SK-N-SH (cell line): ENCODE measurements around the gene ITM2C. TPM values are rescaled to one million over a fixed set of nuclear protein-coding genes. Genes with fewer than 3 reads are reported as not detected.
A peak's percentile ranks its signal among the peaks of the same experiment; 100 is the strongest.

Source experiments
- CTCF ChIA-PET: fragments of 300-600, 350-600 bp; formaldehyde crosslinking; extraction: SDS; loops from one replicate; lab custom pipeline; 2021; lab: Yijun Ruan, JAX
- POLR2A ChIA-PET: fragments of 350-600 bp; sonication (Branson Sonifier 250); formaldehyde crosslinking; extraction: SDS; loops from one replicate; lab custom pipeline; 2020; ENCODE audit warnings: antibody characterized with exemption, inconsistent platforms; lab: Yijun Ruan, JAX
- DNase-seq: peaks from one replicate; pipeline ENCODE4 v3.0.0; 2012
- H2AFZ ChIP-seq: fragments of 200-600 bp; sonication (generic); 2 replicates; pipeline ENCODE4 v1.8.1; 2016; ENCODE audit warnings: antibody characterized with exemption, mild to moderate bottlenecking, low read depth
- H3F3A ChIP-seq: fragments of 200-600 bp; sonication (generic); replicated peaks from 2 replicates; pipeline ENCODE3; 2016; ENCODE audit warnings: antibody characterized with exemption, mild to moderate bottlenecking; ENCODE audit not compliant: insufficient read depth
- H3K27ac ChIP-seq, 2 experiments: fragments of 200-500 bp in 1 of 2; fragments of 200-600 bp in 1 of 2; sonication (Bioruptor generic) in 1 of 2; sonication (generic), shearing (Covaris generic) in 1 of 2; 2 replicates each; pipeline versions ENCODE4 v1.5.1 to v1.6.1; 2014 to 2016; ENCODE audit warnings: low read depth in 2 of 2, inconsistent platforms in 1 of 2, low read length in 1 of 2, mild to moderate bottlenecking in 1 of 2, mixed read lengths in 1 of 2
- H3K27me3 ChIP-seq: fragments of 200-600 bp; sonication (generic), shearing (Covaris generic); 2 replicates; pipeline ENCODE4 v1.6.1; 2016; ENCODE audit warnings: mixed run types; ENCODE audit not compliant: insufficient read depth
- H3K36me3 ChIP-seq, 2 experiments: fragments of 200-500 bp in 1 of 2; fragments of 200-600 bp in 1 of 2; sonication (Bioruptor generic) in 1 of 2; sonication (generic) in 1 of 2; replicated peaks in 1 of 2; 2 replicates each; pipeline versions ENCODE3 to v1.5.1; 2014 to 2016; ENCODE audit warnings: low read length in 1 of 2, mild to moderate bottlenecking in 1 of 2; ENCODE audit not compliant: insufficient read depth in 2 of 2, control insufficient read depth in 1 of 2
- H3K4me1 ChIP-seq, 2 experiments: fragments of 200-500 bp in 1 of 2; fragments of 200-600 bp in 1 of 2; sonication (Bioruptor generic) in 1 of 2; sonication (generic), shearing (Covaris generic) in 1 of 2; 2 replicates each; pipeline versions ENCODE4 v1.5.1 to v1.6.1; 2014 to 2016; ENCODE audit warnings: low read depth in 1 of 2, low read length in 1 of 2, mixed run types in 1 of 2; ENCODE audit not compliant: insufficient read depth in 2 of 2, control insufficient read depth in 1 of 2
- H3K4me2 ChIP-seq: fragments of 200-600 bp; sonication (generic), shearing (Covaris generic); 2 replicates; pipeline ENCODE4 v1.6.1; 2017; ENCODE audit warnings: mixed run types
- H3K4me3 ChIP-seq, 2 experiments: fragments of 200-500 bp in 1 of 2; fragments of 200-600 bp in 1 of 2; sonication (Bioruptor generic) in 1 of 2; sonication (generic), shearing (Covaris generic) in 1 of 2; 2 replicates each; pipeline versions ENCODE4 v1.5.1 to v1.8.1; 2014 to 2016; ENCODE audit warnings: low read depth in 2 of 2, inconsistent platforms in 1 of 2, low read length in 1 of 2, mild to moderate bottlenecking in 1 of 2, mixed read lengths in 1 of 2, moderate library complexity in 1 of 2
- H3K79me2 ChIP-seq: fragments of 200-600 bp; sonication (generic); 2 replicates; pipeline ENCODE4 v1.8.1; 2017; ENCODE audit warnings: mild to moderate bottlenecking; ENCODE audit not compliant: insufficient read depth
- H3K9ac ChIP-seq: fragments of 200-600 bp; sonication (generic); 2 replicates; pipeline ENCODE4 v1.6.1; 2017; ENCODE audit warnings: mixed run types
- H3K9me2 ChIP-seq: fragments of 200-600 bp; sonication (generic); 2 replicates; pipeline ENCODE4 v1.6.1; 2017; ENCODE audit warnings: mixed run types
- H3K9me3 ChIP-seq: fragments of 200-600 bp; sonication (generic); 2 replicates; pipeline ENCODE4 v1.6.1; 2017; ENCODE audit warnings: mixed run types, mild to moderate bottlenecking, moderate library complexity
- H4K20me1 ChIP-seq: fragments of 200-600 bp; sonication (generic); 2 replicates; pipeline ENCODE4 v1.6.1; 2017; ENCODE audit warnings: mild to moderate bottlenecking, mixed run types; ENCODE audit not compliant: insufficient read depth
- CHD2 ChIP-seq: fragments of 150-350 bp; IDR thresholded peaks from 2 replicates; pipeline ENCODE4 v1.6.1; 2018; ENCODE audit warnings: low read length; ENCODE audit not compliant: partially characterized antibody
- CTCF ChIP-seq: fragments of 200-600 bp; sonication (generic); IDR thresholded peaks from 2 replicates; pipeline ENCODE4 v1.6.1; 2017; ENCODE audit warnings: antibody characterized with exemption, mild to moderate bottlenecking, moderate library complexity
- EP300 ChIP-seq, 2 experiments: IDR thresholded peaks; 2 replicates each; pipeline versions ENCODE4 v1.4.0 to v1.6.1; 2012; ENCODE audit warnings: borderline replicate concordance in 1 of 2, low read depth in 1 of 2, low read length in 1 of 2
- FOSL2 ChIP-seq: IDR thresholded peaks from 2 replicates; pipeline ENCODE4 v1.4.0; 2012; ENCODE audit warnings: low read depth, mild to moderate bottlenecking, moderate library complexity, borderline replicate concordance
- REST ChIP-seq: IDR thresholded peaks from 2 replicates; pipeline ENCODE4 v1.6.1; 2012; ENCODE audit warnings: mild to moderate bottlenecking, low read depth, low read length, moderate library complexity
- RXRA ChIP-seq: IDR thresholded peaks from 2 replicates; pipeline ENCODE4 v1.4.0; 2012; ENCODE audit warnings: low read depth, mild to moderate bottlenecking, borderline replicate concordance
- YY1 ChIP-seq: IDR thresholded peaks from 2 replicates; pipeline ENCODE4 v1.4.0; 2012; ENCODE audit warnings: low read depth, mild to moderate bottlenecking
- WGBS: methylation state at CpG from one replicate; pipeline ENCODE4 v1.1.6; 2017; ENCODE audit warnings: low lambda C conversion rate; 5-methylcytosine and 5-hydroxymethylcytosine counted together
- polyA plus RNA-seq, 3 experiments: library from polyadenylated mRNA; depleted of rRNA; stranded (reverse); fragments of >200 nt; gene quantifications; 2 replicates each; pipeline ENCODE4 v1.2.3, GENCODE V29; 2012

Gene ITM2C
- polyA plus RNA-seq, 1 of the 3 experiments (the other 2 are of a cell fraction): 288 TPM

- TF ChIP-seq REST: no peak
- no peak for TF ChIP-seq RXRA
- 0 out of 4 replicates have a peak, but pooled peaks of 1 of the 2 experiments have one; percentile 13 for TF ChIP-seq EP300 (IDR thresholded peaks at IDR 0.05; ENCODE audit: borderline replicate concordance in 1 of 2, low read depth in 1 of 2, low read length in 1 of 2)
- peak; percentile 49 for TF ChIP-seq CHD2
- TF ChIP-seq YY1: no peak
- peak; percentile 16; the same call in 1 of the 2 replicates for TF ChIP-seq FOSL2
Observed at GRCh38 chr2:230847883-230848388, 16.8 kb upstream of the ITM2C start (continued).

GRCh38 chr2:230849633-230850357, 14.9 kb upstream of the ITM2C start:
- Histone ChIP-seq H3K27ac (no peak overlapping the region), H3K9me2 (no peaks in the 10 kb centered on the region), H3K4me1 (no peaks in the 10 kb centered on the region; a peak in 1 of 4 replicates), H3F3A (no peaks in the 10 kb centered on the region), H2AFZ (no peak overlapping the region), H3K9ac (no peak overlapping the region), H3K79me2 (no peaks in the 10 kb centered on the region)
- POLR2A ChIA-PET: no interaction called here
- no peak for TF ChIP-seq RXRA
- peak; percentile 46 for TF ChIP-seq CTCF
- TF ChIP-seq, all 33 proteins: peak for 1
- no peak for DNase-seq
- Histone ChIP-seq H3K27me3 (peaks cover 14% of the 10 kb centered on the region), H3K4me3 (peak overlapping the region in 1 of 2 experiments; percentile 44; a peak in 1 of 4 replicates), H4K20me1 (no peaks in the 10 kb centered on the region), H3K4me2 (no peak overlapping the region), H3K9me3 (no peaks in the 10 kb centered on the region), H3K36me3 (no peaks in the 10 kb centered on the region)
- CTCF ChIA-PET: interaction anchor here (0.6 to 10.0 kb wide), 10 partner anchors 9 to 136 kb away, joined by 3 to 106 read pairs (median 16); partner anchors contain the start of gene ITM2C
- 91% methylated on average over 40 of the region's 40 CpGs for whole genome bisulfite sequencing
